OCI-LY7 (cell line): ENCODE data around the gene MYLIP. TPM values are rescaled to one million over a fixed set of nuclear protein-coding genes. Genes with fewer than 3 reads are reported as not detected.

Experiments
- BruUV-seq: library from RNA; stranded (reverse); fragments of 400-500 nt; replicated peaks from 2 replicates; lab custom pipeline; 2021; lab: Mats Ljungman, UMichigan
- CTCF ChIA-PET: fragments of 300-600 bp; sonication (Branson Sonifier 250); formaldehyde crosslinking; loops from one replicate; lab custom pipeline; 2022; ENCODE audit warnings: antibody characterized with exemption; ENCODE audit not compliant: unreplicated experiment; lab: Charles Lee
- POLR2A ChIA-PET: fragments of 300-600 bp; sonication (Branson Sonifier 250); formaldehyde crosslinking; loops from one replicate; lab custom pipeline; 2022; ENCODE audit warnings: antibody characterized with exemption; lab: Charles Lee
- DNase-seq: peaks from one replicate; pipeline ENCODE4 v3.0.0-alpha.2; 2015; ENCODE audit warnings: low spot score
- H2AFZ ChIP-seq: fragments of 200-600 bp; sonication (generic), shearing (Covaris generic); 2 replicates; pipeline ENCODE4 v1.6.1; 2014; ENCODE audit warnings: mild to moderate bottlenecking, antibody characterized with exemption, low read length, moderate library complexity
- H3K27ac ChIP-seq: fragments of 200-600 bp; sonication (generic); 2 replicates; pipeline ENCODE4 v1.5.1; 2014; ENCODE audit warnings: mixed run types, low read depth, mild to moderate bottlenecking, moderate library complexity, low read length, inconsistent platforms; ENCODE audit not compliant: poor library complexity, severe bottlenecking
- H3K36me3 ChIP-seq: fragments of 200-600 bp; sonication (generic); 2 replicates; pipeline ENCODE4 v1.6.1; 2014; ENCODE audit warnings: mild to moderate bottlenecking, antibody characterized with exemption, low read length, moderate library complexity, mixed read lengths; ENCODE audit not compliant: insufficient read depth
- H3K4me1 ChIP-seq: fragments of 200-600 bp; sonication (generic); 2 replicates; pipeline ENCODE4 v1.5.1; 2014; ENCODE audit warnings: mild to moderate bottlenecking, low read length; ENCODE audit not compliant: insufficient read depth, poor library complexity, severe bottlenecking
- H3K4me2 ChIP-seq: fragments of 200-600 bp; sonication (generic); 2 replicates; pipeline ENCODE4 v1.6.1; 2014; ENCODE audit warnings: mild to moderate bottlenecking, low read length
- H3K4me3 ChIP-seq: fragments of 200-600 bp; sonication (generic); 2 replicates; pipeline ENCODE4 v1.5.1; 2014; ENCODE audit warnings: mild to moderate bottlenecking, low read depth, low read length; ENCODE audit not compliant: poor library complexity, severe bottlenecking
- H3K79me2 ChIP-seq: fragments of 200-600 bp; sonication (generic); 2 replicates; pipeline ENCODE4 v1.6.1; 2016; ENCODE audit warnings: low read depth, mild to moderate bottlenecking, low read length, moderate library complexity, mixed read lengths; ENCODE audit not compliant: insufficient read depth
- H3K9me2 ChIP-seq: fragments of 200-600 bp; sonication (generic); 2 replicates; pipeline ENCODE4 v1.6.1; 2016; ENCODE audit warnings: mild to moderate bottlenecking, low read length, mixed read lengths; ENCODE audit not compliant: insufficient read depth
- H3K9me3 ChIP-seq: fragments of 200-600 bp; sonication (generic); 2 replicates; pipeline ENCODE4 v1.6.1; 2014; ENCODE audit warnings: mild to moderate bottlenecking, mixed run types, low read length, mixed read lengths
- H4K20me1 ChIP-seq: fragments of 200-600 bp; sonication (generic); 2 replicates; pipeline ENCODE4 v1.6.1; 2014; ENCODE audit warnings: mild to moderate bottlenecking, antibody characterized with exemption, low read length, moderate library complexity, mixed read lengths; ENCODE audit not compliant: insufficient read depth
- CTCF ChIP-seq: fragments of 200-600 bp; sonication (generic); conservative IDR thresholded peaks from 2 replicates; pipeline ENCODE4 v1.5.1; 2014; ENCODE audit warnings: mild to moderate bottlenecking, antibody characterized with exemption, low read length, moderate library complexity, mixed read lengths
- EZH2phosphoT487 ChIP-seq: fragments of 200-600 bp; sonication (generic); IDR thresholded peaks from 2 replicates; pipeline ENCODE4 v1.6.1; 2018; ENCODE audit warnings: low read depth, borderline replicate concordance, mild to moderate bottlenecking, mixed run types, antibody characterized with exemption, low read length, moderate library complexity, mixed read lengths
- intact Hi-C: fragments of 100-400 bp; cut with micrococcal nuclease; formaldehyde crosslinking; loops from one replicate; pipeline ENCODE4 v1.10.0; 2022; ENCODE audit not compliant: unreplicated experiment
- total RNA-seq, 2 experiments: library from RNA; depleted of rRNA in 1 of 2; stranded (reverse); fragments of >200 nt in 1 of 2; shearing (Covaris generic) in 1 of 2; gene quantifications; 2 replicates each; pipeline ENCODE4 v1.2.3, GENCODE V29; 2014 to 2022

The MYLIP gene
- total RNA-seq, 2 experiments from 2014 or later = 8.5 to 15.3 TPM

GRCh38 chr6:16163535-16164300, 34.8 kb downstream of the MYLIP start:
- H3K27ac ChIP-seq = no peak overlapping the region

GRCh38 chr6:16165641-16166040, 36.8 kb downstream of the MYLIP start:
- H3K9me3 ChIP-seq = no peaks in the 10 kb centered on the region
- ChIA-PET POLR2A (no interaction called here), CTCF (no interaction called here)
- intact Hi-C loops = loop anchor here (5.0 kb wide), 1 partner anchor 473 kb away; no protein-coding TSS in a partner anchor
- H3K9me2 ChIP-seq = no peaks in the 10 kb centered on the region
- no peak overlapping the region for H3K27ac ChIP-seq
- H4K20me1 ChIP-seq = no peaks in the 10 kb centered on the region
- no peak overlapping the region for H2AFZ ChIP-seq
- no peaks in the 10 kb centered on the region for H3K79me2 ChIP-seq
- no peak for TF ChIP-seq CTCF
- no peak for TF ChIP-seq EZH2phosphoT487
- no peaks in the 10 kb centered on the region for H3K36me3 ChIP-seq
- no peak overlapping the region for H3K4me3 ChIP-seq
- no TSS peak for BruUV-seq
- H3K4me1 ChIP-seq = no peaks in the 10 kb centered on the region
- H3K4me2 ChIP-seq = no peak overlapping the region
- DNase-seq = no peak

More at GRCh38 chr6:16163535-16164300, 34.8 kb downstream of the MYLIP start:
- ChIA-PET POLR2A (interaction anchor here (0.9 to 1.0 kb wide), 2 partner anchors 11 to 31 kb away, joined by 3 read pairs; no protein-coding TSS in a partner anchor), CTCF (no interaction called here)
- BruUV-seq = no TSS peak
- Histone ChIP-seq H3K9me2 (no peaks in the 10 kb centered on the region), H4K20me1 (no peaks in the 10 kb centered on the region), H2AFZ (no peak overlapping the region), H3K4me1 (no peaks in the 10 kb centered on the region), H3K9me3 (no peaks in the 10 kb centered on the region), H3K4me3 (no peak overlapping the region), H3K79me2 (no peaks in the 10 kb centered on the region), H3K36me3 (no peaks in the 10 kb centered on the region), H3K4me2 (no peak overlapping the region)
- no peak for DNase-seq
- intact Hi-C loops = no loop called here
- TF ChIP-seq CTCF (no peak), EZH2phosphoT487 (no peak)
